Breast epithelium (tissue), 4 donors: ENCODE results near the gene HDAC4. TPM values are rescaled to one million over a fixed set of nuclear protein-coding genes. Genes with fewer than 3 reads are reported as not detected.
A peak's percentile ranks its signal among the peaks of the same experiment; 100 is the strongest.

Experiments
- DNase-seq, 2 donors: peaks; one replicate each; pipeline ENCODE4 v3.0.0-alpha.2; 2019; ENCODE audit warnings: low spot score in 2 of 2
- H3K27ac ChIP-seq, 2 donors: fragments of 200-600 bp; sonication (generic) in 1 of 2; one replicate each; pipeline ENCODE4 v1.5.1; 2016 to 2019; ENCODE audit warnings: mild to moderate bottlenecking in 1 of 2
- H3K27me3 ChIP-seq, 2 donors: fragments of 200-600 bp; sonication (generic) in 1 of 2; one replicate each; pipeline versions ENCODE4 v1.5.1 to v1.6.0; 2017 to 2019; ENCODE audit warnings: control low read depth in 1 of 2, mild to moderate bottlenecking in 1 of 2
- H3K36me3 ChIP-seq: fragments of 200-600 bp; one replicate; pipeline ENCODE4 v1.5.1; 2019
- H3K4me1 ChIP-seq, 2 donors: fragments of 200-600 bp; sonication (generic); one replicate each; pipeline ENCODE4 v1.5.1; 2016 to 2019; ENCODE audit warnings: control low read depth in 1 of 2
- H3K4me3 ChIP-seq, 3 donors: fragments of 200-600 bp; sonication (generic); 1 replicate in 2 of 3; 2 replicates in 1 of 3; pipeline ENCODE4 v1.5.1; 2016 to 2019; ENCODE audit warnings: mild to moderate bottlenecking in 3 of 3, moderate library complexity in 2 of 3
- H3K9me3 ChIP-seq, 2 donors: fragments of 200-600 bp; sonication (generic) in 1 of 2; one replicate each; pipeline ENCODE4 v1.5.1; 2016 to 2019; ENCODE audit warnings: control low read depth in 1 of 2
- POLR2A ChIP-seq: fragments of 450-650 bp; IDR thresholded peaks from one replicate; pipeline ENCODE4 v1.6.1; 2016; ENCODE audit warnings: antibody characterized with exemption, mild to moderate bottlenecking, moderate library complexity
- POLR2AphosphoS5 ChIP-seq, 3 donors: sonication (generic); formaldehyde crosslinking; IDR thresholded peaks; one replicate each; pipeline ENCODE4 v1.6.1; 2017; ENCODE audit warnings: antibody characterized with exemption in 3 of 3
- intact Hi-C: fragments of 100-400 bp; cut with DNase I; formaldehyde crosslinking; loops from one replicate; pipeline ENCODE4 v1.15.1; 2023; ENCODE audit warnings: low total_unique reads
- total RNA-seq, 3 donors: library from RNA; depleted of rRNA; stranded (reverse); fragments of >200 nt; gene quantifications; one replicate each; pipeline ENCODE4 v1.1.0, GENCODE V29; 2016
- TF ChIP-seq, protein P1 (sequence below), 3 donors: fragments of 450-650 bp; IDR thresholded peaks; one replicate each; pipeline ENCODE4 v1.5.1; 2016 to 2017; ENCODE audit warnings: antibody characterized with exemption in 3 of 3, mild to moderate bottlenecking in 3 of 3, moderate library complexity in 3 of 3

HDAC4 gene
- total RNA-seq, 3 donors from 2014 or later = 20.3 to 36.0 (median 32.8) TPM

DNA sequence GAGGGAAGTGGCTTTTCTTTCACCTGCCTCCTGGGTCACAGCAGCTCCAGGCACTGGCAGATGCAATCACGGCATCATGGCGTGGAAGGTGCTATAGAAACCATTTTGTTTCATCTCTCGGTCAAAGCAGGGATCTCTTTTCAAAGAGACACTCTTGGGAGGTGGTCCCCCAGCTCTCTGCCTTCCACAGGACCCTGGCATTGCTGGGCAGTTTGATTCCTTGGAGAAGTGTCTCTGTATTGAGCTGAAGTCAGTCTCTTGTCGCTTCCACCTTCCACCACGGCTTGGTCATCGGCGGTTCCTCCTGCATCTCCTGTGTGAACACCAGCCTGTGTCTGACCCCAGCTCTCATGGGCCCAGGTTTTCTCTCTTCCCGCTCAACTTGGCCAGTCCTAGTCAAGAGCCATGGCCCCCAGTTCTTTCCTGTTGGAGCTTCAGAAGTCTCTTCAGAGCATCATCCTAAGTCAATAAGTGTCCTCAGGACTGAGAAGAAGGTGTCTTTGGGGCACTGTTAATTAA lies 42.3 kb upstream of the HDAC4 start:
- intact Hi-C loops = no loop called here
- TF ChIP-seq, protein P1, sequence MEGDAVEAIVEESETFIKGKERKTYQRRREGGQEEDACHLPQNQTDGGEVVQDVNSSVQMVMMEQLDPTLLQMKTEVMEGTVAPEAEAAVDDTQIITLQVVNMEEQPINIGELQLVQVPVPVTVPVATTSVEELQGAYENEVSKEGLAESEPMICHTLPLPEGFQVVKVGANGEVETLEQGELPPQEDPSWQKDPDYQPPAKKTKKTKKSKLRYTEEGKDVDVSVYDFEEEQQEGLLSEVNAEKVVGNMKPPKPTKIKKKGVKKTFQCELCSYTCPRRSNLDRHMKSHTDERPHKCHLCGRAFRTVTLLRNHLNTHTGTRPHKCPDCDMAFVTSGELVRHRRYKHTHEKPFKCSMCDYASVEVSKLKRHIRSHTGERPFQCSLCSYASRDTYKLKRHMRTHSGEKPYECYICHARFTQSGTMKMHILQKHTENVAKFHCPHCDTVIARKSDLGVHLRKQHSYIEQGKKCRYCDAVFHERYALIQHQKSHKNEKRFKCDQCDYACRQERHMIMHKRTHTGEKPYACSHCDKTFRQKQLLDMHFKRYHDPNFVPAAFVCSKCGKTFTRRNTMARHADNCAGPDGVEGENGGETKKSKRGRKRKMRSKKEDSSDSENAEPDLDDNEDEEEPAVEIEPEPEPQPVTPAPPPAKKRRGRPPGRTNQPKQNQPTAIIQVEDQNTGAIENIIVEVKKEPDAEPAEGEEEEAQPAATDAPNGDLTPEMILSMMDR (IDR thresholded peaks at IDR 0.05) = no peak
- TF ChIP-seq POLR2AphosphoS5 (IDR thresholded peaks at IDR 0.05) (no peak), POLR2A (no peak)
- Histone ChIP-seq H3K9me3 (no peaks in the 10 kb centered on the region), H3K27ac (no peak overlapping the region), H3K4me3 (no peak overlapping the region), H3K4me1 (peaks cover 0 to 8% of the 10 kb centered on the region in 2 donors), H3K36me3 (no peaks in the 10 kb centered on the region), H3K27me3 (peaks cover 0 to 11% of the 10 kb centered on the region in 2 donors)
- DNase-seq = no peak

GRCh38 chr2:239442192-239442591 lies 41.4 kb upstream of the HDAC4 start:
- H3K4me3 ChIP-seq = no peak overlapping the region
- H3K4me1 ChIP-seq = peaks cover 0 to 8% of the 10 kb centered on the region in 2 donors
- no peaks in the 10 kb centered on the region for H3K9me3 ChIP-seq
- H3K27me3 ChIP-seq = peaks cover 0 to 11% of the 10 kb centered on the region in 2 donors
- no peak for TF ChIP-seq POLR2A
- TF ChIP-seq POLR2AphosphoS5 (IDR thresholded peaks at IDR 0.05) = no peak
- TF ChIP-seq, protein P1 (IDR thresholded peaks at IDR 0.05) = no peak
- DNase-seq = no peak
- intact Hi-C loops = no loop called here
- H3K27ac ChIP-seq = no peak overlapping the region
- H3K36me3 ChIP-seq = no peaks in the 10 kb centered on the region

DNA sequence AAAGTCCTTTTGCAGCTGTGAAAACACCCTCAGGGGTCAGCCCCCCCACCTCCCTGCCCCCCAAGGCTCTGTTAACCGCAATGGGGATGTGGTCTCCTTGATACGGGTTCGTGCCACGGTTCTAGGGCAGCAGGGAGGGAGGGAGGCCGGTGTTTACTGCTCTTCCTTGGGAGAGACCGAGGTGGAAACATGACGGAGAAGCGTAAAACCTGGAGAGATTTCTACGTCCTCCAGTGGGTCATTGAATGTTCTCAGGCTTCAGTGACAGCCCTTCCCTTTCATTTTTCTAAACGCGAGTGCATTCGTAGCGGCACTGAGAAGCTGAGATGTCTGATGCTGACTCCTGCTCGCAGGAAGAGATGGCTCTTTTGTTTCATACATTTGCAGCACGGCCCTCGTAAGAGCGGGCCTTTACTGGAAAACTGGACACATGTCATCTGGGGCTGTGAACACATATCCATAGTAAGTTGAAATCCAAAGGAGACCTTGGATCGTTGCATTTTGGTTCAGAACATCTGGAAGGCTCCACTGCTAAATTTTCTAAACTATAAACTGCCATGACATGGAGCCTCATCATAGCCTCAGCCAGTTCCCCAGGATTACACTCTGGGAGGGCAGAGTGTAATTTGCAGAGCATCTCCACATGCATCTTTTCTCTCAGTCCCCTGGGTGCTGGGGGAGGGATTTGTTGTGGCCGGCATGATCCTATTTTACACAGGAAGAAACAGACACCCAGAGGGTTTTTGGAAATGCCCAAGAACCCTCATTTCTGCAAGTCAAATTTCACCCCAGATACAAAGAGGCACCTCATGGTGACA lies 40.6 kb upstream of the HDAC4 start:
- H3K4me1 ChIP-seq = peaks cover 0 to 8% of the 10 kb centered on the region in 2 donors
- TF ChIP-seq, protein P1 (IDR thresholded peaks at IDR 0.05) = no peak
- TF ChIP-seq POLR2A (no peak), POLR2AphosphoS5 (IDR thresholded peaks at IDR 0.05) (no peak)
- no peak overlapping the region for H3K4me3 ChIP-seq
- no peak overlapping the region for H3K27ac ChIP-seq
- no peak for DNase-seq
- peaks cover 0 to 11% of the 10 kb centered on the region in 2 donors for H3K27me3 ChIP-seq
- no peaks in the 10 kb centered on the region for H3K9me3 ChIP-seq
- intact Hi-C loops = no loop called here
- no peaks in the 10 kb centered on the region for H3K36me3 ChIP-seq

DNA sequence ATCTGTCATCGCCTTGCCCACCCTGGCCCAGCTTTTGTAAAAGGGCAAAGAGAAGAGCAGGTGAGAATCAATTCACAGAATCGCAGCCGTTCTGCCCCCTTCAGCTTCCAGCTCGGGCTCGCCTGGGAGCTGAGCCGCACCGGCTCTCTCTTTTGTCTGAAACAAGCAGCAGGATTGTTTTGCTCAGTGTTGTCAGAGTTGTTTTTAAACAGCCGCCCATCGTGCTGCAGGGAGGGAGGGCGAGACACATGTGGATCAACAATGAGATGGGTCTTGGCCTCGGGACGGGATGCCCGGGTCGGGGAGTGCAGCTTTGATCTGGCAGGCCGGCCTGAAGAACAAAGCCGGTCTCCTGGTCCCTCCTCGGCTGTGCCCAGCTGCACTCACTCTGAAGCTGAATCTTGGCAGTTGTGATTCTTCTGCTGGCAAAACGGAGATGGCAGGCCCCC lies 39.7 kb upstream of the HDAC4 start:
- Histone ChIP-seq H3K4me3 (no peak overlapping the region), H3K27me3 (peaks cover 0 to 11% of the 10 kb centered on the region in 2 donors), H3K27ac (no peak overlapping the region), H3K9me3 (no peaks in the 10 kb centered on the region), H3K4me1 (peaks cover 0 to 8% of the 10 kb centered on the region in 2 donors), H3K36me3 (no peaks in the 10 kb centered on the region)
- intact Hi-C loops = no loop called here
- TF ChIP-seq POLR2AphosphoS5 (IDR thresholded peaks at IDR 0.05) = no peak
- no peak for DNase-seq

- TF ChIP-seq POLR2A = no peak
- TF ChIP-seq, protein P1 (IDR thresholded peaks at IDR 0.05) = no peak
- Histone ChIP-seq H3K9me3 (no peaks in the 10 kb centered on the region), H3K4me1 (peaks cover 0 to 8% of the 10 kb centered on the region in 2 donors), H3K27ac (no peak overlapping the region), H3K27me3 (peaks cover 0 to 11% of the 10 kb centered on the region in 2 donors), H3K4me3 (peak overlapping the region in 1 of 3 donors; percentile 2), H3K36me3 (no peaks in the 10 kb centered on the region)
- intact Hi-C loops = no loop called here
- no peak for DNase-seq
These were observed 39.0 kb upstream of the HDAC4 start for GRCh38 chr2:239439754-239440315.
